Mesenchymal stem cell (in vitro differentiated cells and primary cell): ENCODE data around the gene NOL6. TPM values are rescaled to one million over a fixed set of nuclear protein-coding genes. Genes with fewer than 3 reads are reported as not detected.
"Not testable (repeated sequence)": the region's sequence is repeated elsewhere in the genome, so short reads cannot be mapped to it uniquely, and the experiment has no call there.

ENCODE experiments used
- DNase-seq: peaks from one replicate; pipeline ENCODE4 v3.0.0-alpha.2; 2013
- H2AFZ ChIP-seq: one replicate; pipeline ENCODE4 v1.6.1; 2013; ENCODE audit warnings: low read depth, mild to moderate bottlenecking, control low read depth, inconsistent platforms, low read length, moderate library complexity
- H2AK5ac ChIP-seq: 2 replicates; pipeline ENCODE4 v1.6.1; 2013; ENCODE audit warnings: low read length, moderate library complexity, mild to moderate bottlenecking, inconsistent platforms; ENCODE audit not compliant: severe bottlenecking
- H2BK120ac ChIP-seq: one replicate; pipeline ENCODE4 v1.6.1; 2013; ENCODE audit warnings: low read depth, mild to moderate bottlenecking, inconsistent platforms, low read length, moderate library complexity
- H2BK12ac ChIP-seq, 2 experiments: one replicate each; pipeline ENCODE4 v1.6.1; 2013; ENCODE audit warnings: inconsistent platforms in 2 of 2, low read length in 2 of 2, mild to moderate bottlenecking in 2 of 2, moderate library complexity in 2 of 2, control low read depth in 1 of 2
- H2BK15ac ChIP-seq: one replicate; pipeline ENCODE4 v1.6.1; 2013; ENCODE audit warnings: mild to moderate bottlenecking, low read depth, inconsistent platforms; ENCODE audit not compliant: poor library complexity, severe bottlenecking
- H2BK5ac ChIP-seq: 2 replicates; pipeline ENCODE4 v1.6.1; 2013; ENCODE audit warnings: low read depth, mild to moderate bottlenecking, low read length, control low read depth, inconsistent platforms; ENCODE audit not compliant: poor library complexity, severe bottlenecking
- H3K14ac ChIP-seq, 2 experiments: one replicate each; pipeline ENCODE4 v1.6.1; 2013; ENCODE audit warnings: inconsistent platforms in 2 of 2, low read length in 2 of 2, control low read depth in 1 of 2, mild to moderate bottlenecking in 1 of 2, moderate library complexity in 1 of 2
- H3K18ac ChIP-seq, 2 experiments: one replicate each; pipeline ENCODE4 v1.6.1; 2013; ENCODE audit warnings: inconsistent platforms in 2 of 2, low read length in 2 of 2, control low read depth in 1 of 2, low read depth in 1 of 2, mild to moderate bottlenecking in 1 of 2
- H3K23ac ChIP-seq, 2 experiments: one replicate each; pipeline ENCODE4 v1.6.1; 2013; ENCODE audit warnings: inconsistent platforms in 2 of 2, low read length in 2 of 2, mild to moderate bottlenecking in 2 of 2, moderate library complexity in 2 of 2, control low read depth in 1 of 2
- H3K27ac ChIP-seq: 2 replicates; pipeline ENCODE4 v1.5.1; 2013; ENCODE audit warnings: mild to moderate bottlenecking, moderate library complexity, low read length, control low read depth, inconsistent platforms; ENCODE audit not compliant: poor library complexity, severe bottlenecking
- H3K27me3 ChIP-seq, 2 experiments: 2 replicates each; pipeline versions ENCODE4 v1.6.1 to v1.7.0; 2013; ENCODE audit warnings: low read length in 2 of 2, mild to moderate bottlenecking in 2 of 2, moderate library complexity in 2 of 2, control low read depth in 1 of 2, inconsistent platforms in 1 of 2; ENCODE audit not compliant: control insufficient read depth in 1 of 2, insufficient read depth in 1 of 2
- H3K36me3 ChIP-seq, 2 experiments: 2 replicates each; pipeline versions ENCODE4 v1.6.1 to v1.7.0; 2013; ENCODE audit warnings: low read length in 2 of 2, control low read depth in 1 of 2, inconsistent platforms in 1 of 2, low read depth in 1 of 2, mild to moderate bottlenecking in 1 of 2; ENCODE audit not compliant: insufficient read depth in 2 of 2, control insufficient read depth in 1 of 2
- H3K4ac ChIP-seq, 2 experiments: one replicate each; pipeline ENCODE4 v1.6.1; 2013; ENCODE audit warnings: inconsistent platforms in 2 of 2, low read length in 2 of 2, mild to moderate bottlenecking in 2 of 2, moderate library complexity in 2 of 2, control low read depth in 1 of 2, low read depth in 1 of 2
- H3K4me1 ChIP-seq: 2 replicates; pipeline ENCODE4 v1.6.1; 2013; ENCODE audit warnings: low read depth, low read length, control low read depth; ENCODE audit not compliant: control insufficient read depth, insufficient read depth
- H3K4me2 ChIP-seq: 2 replicates; pipeline ENCODE4 v1.6.1; 2013; ENCODE audit warnings: low read length, mild to moderate bottlenecking, inconsistent platforms; ENCODE audit not compliant: poor library complexity, severe bottlenecking
- H3K4me3 ChIP-seq, 2 experiments: 2 replicates each; pipeline versions ENCODE4 v1.5.1 to v1.7.0; 2013; ENCODE audit warnings: low read length in 2 of 2, mild to moderate bottlenecking in 2 of 2, control low read depth in 1 of 2, low read depth in 1 of 2; ENCODE audit not compliant: insufficient read depth in 1 of 2
- H3K79me1 ChIP-seq: replicated peaks from 2 replicates; pipeline ENCODE4 v1.6.1; 2013; ENCODE audit warnings: mild to moderate bottlenecking, control low read depth, low read length, inconsistent platforms; ENCODE audit not compliant: poor library complexity, severe bottlenecking
- H3K9ac ChIP-seq: 2 replicates; pipeline ENCODE4 v1.7.0; 2013; ENCODE audit warnings: mild to moderate bottlenecking, low read length, moderate library complexity
- H3K9me3 ChIP-seq: 2 replicates; pipeline ENCODE4 v1.7.0; 2013; ENCODE audit warnings: mild to moderate bottlenecking, low read length; ENCODE audit not compliant: control insufficient read depth
- H4K8ac ChIP-seq: one replicate; pipeline ENCODE4 v1.6.1; 2013; ENCODE audit warnings: inconsistent platforms, mild to moderate bottlenecking, low read length, moderate library complexity
- H4K91ac ChIP-seq: one replicate; pipeline ENCODE4 v1.6.1; 2013; ENCODE audit warnings: mild to moderate bottlenecking, low read length, inconsistent platforms
- WGBS: methylation state at CpG from one replicate; pipeline ENCODE4 v1.1.7; 2013; ENCODE audit warnings: mixed read lengths; 5-methylcytosine and 5-hydroxymethylcytosine counted together
- polyA plus RNA-seq, 2 experiments: library from polyadenylated mRNA; stranded (reverse); fragments of 200-250 nt; gene quantifications; one replicate each; pipeline ENCODE4 v1.2.3, GENCODE V29; 2013

Gene NOL6
- 13.2 TPM for polyA plus RNA-seq (2013, experiment 1 of 2)
- 12.8 TPM for polyA plus RNA-seq (2013, experiment 2 of 2)

DNA sequence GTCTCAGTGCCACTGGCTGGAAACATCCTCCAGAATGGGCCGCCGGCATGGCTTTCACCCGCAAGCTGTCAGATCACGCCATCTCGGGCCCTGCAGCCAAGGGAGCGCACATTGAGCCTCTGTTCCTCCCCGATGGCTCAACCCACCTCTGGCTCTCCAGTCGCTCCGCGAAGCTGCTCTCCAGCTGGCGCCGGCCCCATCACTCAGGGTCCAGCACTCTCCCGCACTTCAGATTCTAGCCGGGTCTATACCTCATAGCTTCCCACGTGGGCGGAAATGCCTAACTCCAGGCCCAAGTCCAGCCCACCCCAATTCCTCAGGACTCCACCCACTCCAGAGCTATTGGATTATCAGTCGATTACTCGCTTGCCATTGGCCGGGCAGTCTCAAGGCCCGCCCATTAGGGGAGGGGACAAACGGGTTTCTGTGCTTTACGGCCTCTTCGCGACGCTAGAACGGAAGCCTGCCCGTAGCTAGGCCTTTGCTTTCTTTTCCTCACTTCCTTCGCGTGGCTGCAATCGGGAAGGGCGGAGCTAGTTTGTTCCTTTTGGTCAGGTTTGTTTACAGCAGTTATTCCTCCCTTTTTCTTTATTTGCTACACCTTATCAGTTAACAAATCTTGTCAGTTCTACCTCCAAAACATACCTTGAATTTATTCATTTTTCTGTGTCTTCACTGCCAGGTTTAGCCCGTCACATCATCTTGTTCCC lies at the start of gene NOL6:
Gene NOL6 (minus strand): TSS at position 282 of the 710 bp plus-strand sequence. CDS start 82 bp downstream, at position 200.
- peak within 1 kb of the TSS; percentile 56 for H3K27ac ChIP-seq
- H3K4me2 ChIP-seq, result peak within 1 kb of the TSS; percentile 90
- H3K9me3 ChIP-seq, result no peaks in the 10 kb centered on the region
- peak within 1 kb of the TSS in 1 of 2 experiments; percentile 81 for H3K18ac ChIP-seq
- peak within 1 kb of the TSS; percentile 72 for H4K8ac ChIP-seq
- no peak within 1 kb of the TSS for H2BK15ac ChIP-seq
- H3K36me3 ChIP-seq, result peaks cover 20 to 38% of the 10 kb centered on the region in 2 experiments
- no peaks in the 10 kb centered on the region for H3K27me3 ChIP-seq
- peak within 1 kb of the TSS; percentile 32 for H2BK5ac ChIP-seq
- H2AK5ac ChIP-seq, result peak within 1 kb of the TSS; percentile 62
- peak within 1 kb of the TSS; percentile 95 for H3K9ac ChIP-seq
- peaks cover 19% of the 10 kb centered on the region for H3K79me1 ChIP-seq
- DNase-seq, result peak; percentile 99
- H3K4me1 ChIP-seq, result peaks cover 12% of the 10 kb centered on the region
- peak within 1 kb of the TSS; percentile 27 for H4K91ac ChIP-seq
- peak within 1 kb of the TSS; percentile 95 for H2AFZ ChIP-seq
- peak within 1 kb of the TSS; percentile 97 for H3K4me3 ChIP-seq
- peak within 1 kb of the TSS in 1 of 2 experiments; percentile 30 for H3K23ac ChIP-seq
- under 1% methylated on average over 31 of the region's 32 CpGs for WGBS
- peak within 1 kb of the TSS in 1 of 2 experiments; percentile 58 for H3K14ac ChIP-seq
- H3K4ac ChIP-seq, result peak within 1 kb of the TSS; percentile 39 to 81
- H2BK12ac ChIP-seq, result no peak within 1 kb of the TSS
- no peak within 1 kb of the TSS for H2BK120ac ChIP-seq

GRCh38 chr9:33521861-33522260 lies 48.1 kb upstream of the NOL6 start:
- not testable (repeated sequence) for H2BK12ac ChIP-seq, H3K9ac ChIP-seq, H3K36me3 ChIP-seq, H3K23ac ChIP-seq, H3K18ac ChIP-seq, H3K4me3 ChIP-seq, H3K4ac ChIP-seq, H2AK5ac ChIP-seq, H3K79me1 ChIP-seq, H3K9me3 ChIP-seq, DNase-seq, H4K8ac ChIP-seq, H4K91ac ChIP-seq, H3K4me2 ChIP-seq, H2BK5ac ChIP-seq, H3K14ac ChIP-seq, H2AFZ ChIP-seq, H2BK120ac ChIP-seq, H2BK15ac ChIP-seq, H3K27ac ChIP-seq
- Histone ChIP-seq H3K4me1 (peaks cover 11% of the 10 kb centered on the region), H3K27me3 (peaks cover 0 to 15% of the 10 kb centered on the region in 2 experiments)
- 96% methylated on average over 2 of the region's 6 CpGs for WGBS

- not testable (repeated sequence) for H3K79me1 ChIP-seq, H2AFZ ChIP-seq, H3K4me3 ChIP-seq, H3K27ac ChIP-seq, H3K4me2 ChIP-seq, H2BK120ac ChIP-seq, H2BK12ac ChIP-seq, H3K18ac ChIP-seq, H4K8ac ChIP-seq, H2AK5ac ChIP-seq, H3K14ac ChIP-seq, H3K23ac ChIP-seq, H2BK15ac ChIP-seq, H3K4me1 ChIP-seq, H3K9me3 ChIP-seq, H4K91ac ChIP-seq, H3K27me3 ChIP-seq, H2BK5ac ChIP-seq, H3K36me3 ChIP-seq, H3K4ac ChIP-seq
- DNase-seq, result peak; percentile 89
- H3K9ac ChIP-seq, result peak overlapping the region; percentile 18
- WGBS, result 62% methylated on average over 3 of the region's 6 CpGs
These were observed 44.3 kb upstream of the NOL6 start for GRCh38 chr9:33517934-33518577.

GRCh38 chr9:33517373-33517772 lies 43.6 kb upstream of the NOL6 start:
- WGBS, result 67% methylated on average over 1 of the region's 2 CpGs
- Histone ChIP-seq H3K4me2 (no peak overlapping the region), H3K27ac (no peak overlapping the region), H3K4me1 (peaks cover 2% of the 10 kb centered on the region), H3K14ac (no peak overlapping the region), H3K27me3 (no peaks in the 10 kb centered on the region), H3K9me3 (no peaks in the 10 kb centered on the region), H3K23ac (no peak overlapping the region), H3K18ac (no peak overlapping the region), H3K79me1 (no peaks in the 10 kb centered on the region), H2BK120ac (no peak overlapping the region), H2AK5ac (no peak overlapping the region), H3K9ac (peak overlapping the region; percentile 18), H4K91ac (no peak overlapping the region), H2BK5ac (no peak overlapping the region), H4K8ac (no peak overlapping the region), H3K4ac (no peak overlapping the region), H3K4me3 (no peak overlapping the region), H2AFZ (no peak overlapping the region), H2BK15ac (no peak overlapping the region), H3K36me3 (no peaks in the 10 kb centered on the region), H2BK12ac (no peak overlapping the region)
- DNase-seq, result peak; percentile 75
